CMK (cell line): ENCODE measurements around the gene TTLL11.
"Not testable (repeated sequence)": the region's sequence is repeated elsewhere in the genome, so short reads cannot be mapped to it uniquely, and the experiment has no call there.

ENCODE experiments used
- DNase-seq: peaks from one replicate; pipeline ENCODE4 v3.0.0-alpha.2; 2010; ENCODE audit warnings: low read depth

Gene TTLL11

DNA sequence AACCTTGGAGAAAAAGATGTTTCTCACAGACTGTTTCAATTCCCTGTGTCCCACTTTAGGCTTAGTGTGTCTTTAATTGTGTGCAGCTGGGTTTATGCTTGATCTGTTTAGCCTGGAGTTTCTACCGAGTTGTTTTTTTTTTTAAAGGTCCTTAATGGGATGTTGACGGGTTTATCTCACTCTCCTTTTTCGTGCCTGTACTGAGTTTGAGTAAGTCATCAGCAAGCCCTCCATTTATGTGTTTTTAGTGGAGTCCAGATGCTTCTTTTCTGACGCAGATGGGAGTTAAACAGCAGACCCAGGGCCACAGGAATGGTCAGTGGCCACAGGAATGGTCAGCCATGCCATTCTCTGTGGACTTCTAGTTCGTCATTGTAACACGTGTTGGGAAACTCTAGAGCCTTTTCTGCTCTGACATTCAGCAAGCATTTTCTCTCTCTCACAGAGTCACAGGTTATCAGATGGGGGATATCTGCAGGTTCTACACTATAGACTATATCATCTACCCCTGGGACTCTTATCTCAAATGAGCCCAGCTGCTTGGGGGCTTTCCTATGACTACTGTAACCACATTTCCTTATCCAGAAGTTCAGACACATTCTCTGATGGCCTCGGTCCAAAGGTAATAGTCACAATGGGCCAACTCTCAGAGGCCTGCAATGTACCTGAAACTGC is 190.5 kb downstream of the TTLL11 start:
- no peak for DNase-seq

DNA sequence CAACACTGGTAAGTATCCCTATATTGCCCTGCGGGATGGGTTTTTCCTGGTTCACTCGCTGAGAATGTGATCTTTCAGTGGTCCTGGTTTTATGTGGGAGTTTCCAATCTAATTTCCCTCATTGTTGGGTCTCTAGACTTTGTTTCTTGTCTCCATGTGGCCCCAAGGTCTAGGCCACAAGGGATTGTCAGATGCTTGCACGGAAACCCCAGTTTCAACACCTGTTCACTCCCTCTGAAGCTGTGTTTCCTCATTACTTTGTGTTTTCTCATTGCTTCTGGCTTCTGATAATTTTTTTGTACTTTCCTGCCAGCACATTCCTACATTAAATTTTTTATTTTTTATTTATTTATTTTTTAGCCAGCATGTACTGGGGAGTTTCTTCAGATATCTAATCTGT is 191.5 kb downstream of the TTLL11 start:
- DNase-seq: no peak

DNA sequence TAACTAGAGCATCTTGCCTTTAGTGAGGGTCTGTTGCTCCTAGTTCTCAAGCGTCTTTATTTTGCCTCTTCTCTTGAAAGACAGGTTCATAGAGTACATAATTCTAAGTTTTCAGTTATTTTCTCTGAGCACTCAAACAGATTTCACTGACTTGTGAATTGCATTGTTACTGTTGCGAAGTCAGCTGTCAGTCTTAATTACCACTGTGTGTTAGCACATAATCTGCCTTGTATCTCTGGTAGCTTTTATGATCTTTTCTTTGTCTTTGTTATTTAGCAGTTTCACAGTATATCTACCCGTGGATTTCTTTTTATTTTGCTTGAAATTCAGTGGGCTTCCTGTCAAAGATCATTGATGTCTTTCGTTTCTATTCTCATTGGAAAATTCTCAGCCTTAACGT is 192.9 kb downstream of the TTLL11 start:
- no peak for DNase-seq

DNA sequence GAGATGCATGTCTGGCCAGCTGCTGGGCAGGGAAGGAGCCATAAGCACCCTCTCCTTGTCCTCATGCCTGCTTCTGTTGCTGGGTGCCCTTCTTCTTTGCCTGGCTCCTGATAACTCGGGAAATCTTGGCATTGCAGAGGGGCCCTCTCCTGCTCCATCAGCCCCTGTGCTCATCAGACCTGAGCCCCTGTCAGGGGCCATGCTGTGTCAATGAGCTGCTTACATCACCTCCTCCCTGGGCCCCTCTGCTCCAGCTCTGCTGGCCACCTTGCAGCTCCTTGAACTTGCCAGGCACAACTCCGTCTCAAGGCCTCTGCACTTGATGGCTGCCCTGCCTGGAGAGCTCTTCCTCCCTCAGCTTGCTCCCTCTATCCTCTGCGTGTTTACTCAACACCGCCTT is 194.3 kb downstream of the TTLL11 start:
- DNase-seq: no peak

DNA sequence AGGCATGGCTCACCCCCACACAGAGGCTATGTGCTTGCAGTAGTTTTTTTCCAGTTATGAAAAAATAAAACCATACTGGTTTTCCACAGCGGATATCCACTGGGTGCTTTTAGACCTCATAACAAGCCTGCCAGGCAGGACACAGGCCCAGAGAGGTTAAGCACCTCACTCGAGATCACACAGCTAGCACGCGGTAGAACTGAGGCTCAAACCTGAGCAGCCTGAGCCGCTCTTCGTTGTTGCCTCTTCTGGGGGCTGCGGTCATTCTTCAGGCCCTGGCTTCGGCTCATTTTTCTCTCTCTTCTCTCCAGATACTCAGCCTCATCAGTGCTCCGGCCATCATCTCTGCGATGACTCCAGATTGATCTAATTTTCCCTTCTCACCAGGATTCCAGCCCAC is 196.0 kb downstream of the TTLL11 start:
- DNase-seq: no peak

DNA sequence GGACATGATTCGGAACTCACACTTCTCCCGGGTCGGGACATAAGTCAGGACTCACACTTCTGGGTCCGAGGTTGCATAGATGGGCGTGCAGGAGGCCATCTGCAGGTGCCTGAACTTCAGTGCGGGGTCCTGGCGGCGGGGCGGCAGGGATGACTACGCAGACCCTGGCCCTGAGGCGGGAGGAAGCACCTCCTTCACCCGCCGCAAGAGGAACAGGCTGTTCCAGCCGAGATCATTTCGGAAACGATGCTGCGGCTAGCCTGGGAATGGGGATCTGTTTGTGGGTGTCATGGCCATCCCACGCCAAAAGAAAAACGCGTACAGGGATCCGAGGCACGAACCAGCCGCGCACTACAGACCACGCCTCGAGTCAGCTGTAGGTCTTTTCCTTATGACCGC is 196.6 kb downstream of the TTLL11 start:
- DNase-seq: no peak

DNA sequence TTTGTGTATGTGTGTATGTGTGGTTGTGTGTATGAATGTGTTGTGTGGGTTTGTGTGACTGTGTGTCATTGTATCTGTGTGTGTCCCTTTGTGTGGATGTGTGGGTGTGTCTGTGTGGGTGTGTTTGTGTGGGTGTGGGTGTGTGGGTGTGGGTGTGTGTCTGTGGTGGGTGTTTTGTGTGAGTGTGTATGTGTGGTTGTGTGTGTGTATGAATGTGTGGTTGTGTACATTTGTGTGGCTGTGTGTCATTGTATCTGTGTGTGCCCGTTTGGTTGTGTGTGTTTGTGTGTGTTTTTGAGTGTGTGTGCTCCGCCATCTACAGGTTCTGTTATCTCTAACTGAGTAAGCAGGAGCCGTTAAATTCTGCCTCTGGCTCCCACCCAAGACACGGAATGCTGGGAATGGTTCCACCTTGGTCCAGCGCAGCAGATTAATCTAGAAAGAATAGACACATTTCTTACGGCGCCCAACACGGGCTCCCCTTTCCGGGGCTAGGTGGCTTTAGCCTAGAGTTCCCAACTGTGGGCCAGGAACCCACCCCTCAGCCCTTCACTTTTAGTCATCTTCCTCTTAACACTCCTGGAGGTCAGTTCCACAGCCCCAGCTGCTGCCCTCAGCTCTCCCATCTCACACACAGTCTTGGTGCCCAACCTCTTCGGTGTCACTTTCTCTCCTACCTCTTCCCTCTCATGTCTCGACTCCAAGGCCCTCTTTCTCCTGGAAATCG is 197.1 kb downstream of the TTLL11 start:
- no peak for DNase-seq

DNA sequence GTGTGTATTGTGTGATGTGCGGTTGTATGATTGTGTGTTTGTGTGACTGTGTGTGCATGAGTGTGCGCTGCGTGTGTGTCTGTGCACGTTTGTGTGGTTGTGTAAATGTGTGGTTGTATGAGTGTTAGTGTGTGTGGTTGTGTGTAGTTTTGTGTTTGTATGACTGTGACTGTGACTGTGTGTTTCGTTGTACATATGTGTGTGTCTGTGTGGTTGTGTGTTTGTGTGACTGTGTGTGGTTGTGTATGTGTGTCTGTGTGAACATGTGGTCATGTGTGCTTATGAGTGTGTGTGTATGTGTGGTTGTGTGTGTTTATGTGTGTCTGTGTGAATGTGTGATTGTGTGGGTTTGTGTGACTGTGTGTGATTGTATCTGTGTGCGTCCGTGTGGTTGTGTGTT is 197.8 kb downstream of the TTLL11 start:
- DNase-seq: no peak

DNA sequence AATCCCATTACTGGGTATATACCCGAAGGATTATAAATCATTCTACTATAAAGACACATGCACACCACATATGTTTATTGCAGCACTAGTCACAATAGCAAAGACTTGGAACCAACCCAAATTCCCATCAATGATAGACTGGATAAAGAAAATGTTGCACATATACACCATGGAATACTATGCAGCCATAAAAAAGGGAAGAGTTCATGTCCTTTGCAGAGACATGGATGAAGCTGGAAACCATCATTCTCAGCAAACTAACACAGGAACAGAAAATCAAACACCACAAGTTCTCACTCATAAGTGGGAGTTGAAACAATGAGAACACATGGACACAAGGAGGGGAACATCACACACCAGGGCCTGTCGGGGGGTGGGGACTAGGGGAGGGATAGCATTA is 198.7 kb downstream of the TTLL11 start:
- not testable (repeated sequence) for DNase-seq

DNA sequence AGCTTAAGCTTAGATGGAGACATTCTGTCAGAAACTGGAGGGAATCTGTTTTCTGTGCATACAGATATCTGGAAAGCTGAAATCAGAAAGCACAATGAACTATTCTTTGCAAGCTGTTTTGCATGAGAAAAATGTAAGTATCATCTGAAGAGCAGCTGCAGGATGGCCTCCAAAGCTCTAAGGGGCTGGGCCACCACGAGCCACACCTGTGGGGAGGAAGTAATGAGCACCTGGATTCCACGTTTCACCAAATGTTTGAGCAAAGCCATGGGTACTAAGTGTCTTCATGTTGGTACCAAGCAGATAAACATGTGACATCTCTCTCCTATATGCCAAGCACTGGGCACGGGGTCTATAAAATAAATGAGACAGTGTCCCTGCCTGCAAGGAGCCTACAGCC is 199.3 kb downstream of the TTLL11 start:
- DNase-seq: no peak

DNA sequence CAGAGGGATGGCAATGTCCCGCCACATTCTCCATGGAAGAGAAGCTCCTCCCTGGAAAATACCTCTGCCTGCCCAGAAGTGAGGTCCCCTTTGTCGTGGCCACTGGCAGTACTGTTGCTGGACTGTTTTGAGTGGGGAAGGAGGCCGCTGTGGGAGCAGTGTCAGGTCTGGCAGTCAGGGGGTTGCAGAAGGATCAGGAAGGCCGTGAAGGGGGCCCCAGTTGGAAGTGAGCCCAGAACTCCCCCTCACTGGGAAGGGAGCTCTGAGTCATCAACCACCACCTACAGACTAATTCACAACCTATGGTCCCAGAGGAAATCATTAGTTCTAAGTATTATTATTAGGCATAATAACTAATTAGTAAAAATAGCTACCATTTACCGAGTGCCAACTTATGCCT is 200.4 kb downstream of the TTLL11 start:
- DNase-seq: no peak

DNA sequence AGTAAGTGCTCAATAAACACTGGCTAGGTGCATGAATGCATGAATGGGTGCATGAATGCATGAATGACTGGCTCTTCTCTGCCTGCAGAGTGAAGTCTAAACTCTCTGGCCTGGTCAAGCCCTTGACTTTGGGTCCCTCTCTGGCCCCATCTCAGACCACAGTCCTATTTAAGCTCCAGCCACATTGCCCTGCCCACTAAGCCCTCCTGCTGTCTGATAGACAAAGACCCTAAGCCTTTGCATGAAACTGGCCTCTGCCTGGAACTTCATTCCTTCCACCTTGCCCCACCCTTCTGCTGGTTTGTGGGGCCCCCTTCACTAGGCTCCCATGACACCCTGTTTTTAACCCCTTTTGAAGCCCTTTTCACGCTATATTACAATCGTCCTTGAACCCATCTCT is 202.4 kb downstream of the TTLL11 start:
- DNase-seq: no peak

DNA sequence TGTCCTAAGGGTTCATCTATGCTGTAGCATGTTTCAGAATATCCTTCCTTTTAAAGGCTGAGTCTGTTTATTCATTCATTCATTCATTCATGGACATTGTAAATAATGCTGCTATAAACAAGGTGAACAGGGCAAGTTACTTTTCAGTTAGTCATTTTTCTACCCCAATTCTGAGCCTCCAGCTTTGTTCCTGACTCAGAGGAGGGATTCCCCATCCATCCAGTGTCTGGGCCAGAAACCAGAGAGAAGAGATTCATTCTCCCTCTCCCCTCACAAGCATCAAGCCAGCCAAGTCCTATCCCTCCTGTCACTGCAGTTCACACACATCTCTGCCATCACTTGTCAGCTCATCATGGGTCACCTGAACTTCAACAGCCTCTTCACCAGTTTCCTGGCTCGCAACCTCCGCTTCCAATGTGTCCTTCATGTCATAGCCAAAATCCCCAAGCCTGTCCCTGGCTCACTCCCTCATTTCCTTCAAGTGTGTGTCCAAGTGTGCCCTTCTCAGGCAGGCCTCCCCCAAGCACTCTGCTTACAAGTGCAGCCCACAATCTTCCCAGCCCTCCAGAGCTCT is 203.0 kb downstream of the TTLL11 start:
- DNase-seq: no peak

DNA sequence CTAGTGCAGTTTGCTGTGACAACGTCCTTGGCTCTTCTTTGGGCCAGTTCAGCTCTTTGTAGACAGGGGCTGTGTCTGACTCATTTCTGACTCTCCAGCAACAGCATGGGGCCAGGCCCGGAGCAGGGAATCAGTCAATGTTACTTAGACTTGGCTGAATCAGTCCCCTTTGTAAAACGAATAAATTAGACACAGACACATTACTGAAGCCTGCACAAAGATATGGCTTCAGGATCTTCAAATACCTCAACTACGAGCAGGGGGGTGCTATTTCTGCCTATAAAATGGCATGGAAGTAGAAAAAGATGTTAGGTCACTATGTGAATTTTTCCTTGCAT is 204.7 kb downstream of the TTLL11 start:
- no peak for DNase-seq

DNA sequence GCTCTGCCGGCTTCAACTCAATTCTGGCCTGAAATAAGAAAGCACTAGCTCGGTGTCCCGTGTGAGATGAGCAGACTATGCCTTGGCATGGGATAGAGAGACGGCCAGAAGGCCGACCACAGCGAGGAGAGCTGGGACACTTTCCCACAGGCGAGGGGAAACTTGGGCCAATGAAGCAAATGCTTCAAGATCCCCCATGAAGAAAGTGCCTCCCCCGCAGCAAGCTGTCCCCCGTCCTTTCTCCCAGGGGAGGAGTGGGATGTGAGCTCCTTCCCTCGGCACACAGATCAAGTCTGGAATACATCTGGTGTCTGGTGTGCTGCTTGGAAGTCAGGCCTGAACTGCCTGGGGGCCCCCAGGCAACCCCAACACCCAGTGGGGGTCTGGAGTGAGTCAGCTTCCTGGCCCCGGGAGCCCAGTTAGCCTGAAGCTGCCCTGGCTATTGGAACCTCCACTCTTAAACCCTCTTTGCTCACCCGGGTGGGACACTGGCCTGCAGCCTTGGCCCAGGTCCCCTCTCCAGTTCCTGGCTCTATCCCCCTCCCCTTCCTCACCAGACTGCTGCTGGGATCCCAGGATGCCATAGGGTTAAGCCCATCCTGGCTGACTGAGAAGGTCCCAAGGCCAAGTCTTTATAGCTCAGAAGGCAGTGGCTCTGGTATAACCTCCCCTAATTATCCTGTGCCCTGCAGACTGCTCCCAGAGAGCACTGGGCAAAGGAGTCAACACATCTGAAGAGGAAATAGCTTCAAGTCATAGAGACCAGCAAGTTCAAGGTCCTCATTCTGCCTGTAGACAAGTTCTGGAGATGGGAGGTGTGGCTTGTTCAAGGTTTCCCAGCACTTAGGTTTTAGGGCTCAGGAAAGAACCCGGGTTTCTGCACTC is 205.3 kb downstream of the TTLL11 start:
- DNase-seq: no peak

DNA sequence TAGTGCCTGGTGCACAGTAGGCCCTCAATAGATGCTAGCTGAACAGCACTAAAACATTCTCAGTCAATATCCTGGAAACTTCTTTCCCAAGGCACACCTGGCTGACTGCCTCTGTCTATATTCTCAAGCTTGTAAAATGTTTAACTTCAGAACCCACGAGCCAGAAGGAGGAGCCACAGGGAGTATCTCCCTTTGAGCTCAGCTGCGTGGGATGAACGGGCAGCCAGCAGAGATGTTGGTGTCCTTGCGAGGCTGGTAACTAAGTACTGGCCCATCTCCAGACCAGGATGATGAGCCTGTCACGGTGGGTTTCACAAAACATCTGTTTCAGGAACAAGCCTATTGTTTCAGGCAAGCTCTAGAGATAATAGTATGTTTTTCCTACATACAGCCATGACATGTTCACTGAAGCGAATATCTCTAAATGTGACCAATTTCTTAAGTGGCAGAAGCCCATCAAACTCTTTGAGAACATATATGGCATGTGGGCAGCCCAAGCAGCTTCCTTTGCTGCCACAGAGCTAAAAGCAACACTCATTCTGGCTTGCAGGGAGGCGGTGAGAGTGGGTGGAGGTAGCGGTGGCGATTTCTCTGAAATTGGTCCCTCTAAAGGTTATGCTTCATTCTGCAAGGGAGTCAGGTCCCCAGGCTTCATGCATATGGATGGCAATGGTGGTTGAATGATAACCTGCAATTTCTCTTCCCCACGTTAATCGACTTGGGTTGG is 206.2 kb downstream of the TTLL11 start:
- no peak for DNase-seq

DNA sequence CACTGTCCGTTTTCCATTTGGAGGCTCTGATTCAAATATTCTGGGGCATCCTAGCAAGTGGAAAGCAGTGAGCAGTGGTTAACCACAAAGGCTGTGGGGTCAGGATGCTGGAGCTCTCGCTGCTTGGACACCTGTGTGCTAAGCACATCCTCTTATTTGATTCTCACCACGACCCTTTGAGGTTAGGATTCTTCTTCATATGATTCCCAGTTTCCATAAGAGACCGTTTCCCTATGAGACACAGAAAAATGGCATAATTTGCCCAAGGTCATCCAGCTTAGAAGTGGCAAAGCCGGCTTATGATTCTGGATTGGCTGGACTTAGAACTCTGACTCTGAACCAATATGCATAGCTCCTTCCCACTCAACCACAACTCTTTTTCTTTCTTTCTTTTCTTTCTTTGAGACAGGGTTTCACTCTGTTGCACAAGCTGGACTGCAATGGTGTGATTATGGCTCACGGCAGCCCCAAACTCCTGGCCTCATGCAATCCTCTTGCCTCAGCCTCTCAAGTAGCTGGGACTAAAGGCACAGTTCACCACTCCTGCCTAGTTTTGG is 207.7 kb downstream of the TTLL11 start:
- no peak for DNase-seq

DNA sequence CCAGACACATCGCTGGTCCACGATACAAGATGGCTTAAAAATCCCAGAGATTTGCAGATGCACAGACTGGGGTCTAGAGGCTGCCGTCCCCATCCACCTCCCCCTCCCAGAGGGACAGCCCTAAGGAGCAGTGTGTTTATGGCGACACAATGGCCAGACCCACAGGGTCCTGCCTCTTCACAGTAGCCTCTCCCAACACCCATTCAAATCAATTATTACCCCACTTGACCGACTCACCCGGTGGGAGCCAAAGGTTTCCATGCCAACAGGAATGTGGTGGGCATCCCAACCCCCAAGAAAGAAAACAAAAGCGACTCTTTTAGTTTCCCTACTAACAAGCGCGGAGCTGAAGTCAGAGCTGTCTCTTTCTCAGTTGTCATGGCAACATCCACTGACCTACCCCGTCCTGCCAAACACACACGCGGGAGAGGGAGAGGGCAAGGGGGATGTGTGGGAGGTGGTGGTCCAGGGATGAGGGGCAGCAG is 209.0 kb downstream of the TTLL11 start:
- DNase-seq: no peak

DNA sequence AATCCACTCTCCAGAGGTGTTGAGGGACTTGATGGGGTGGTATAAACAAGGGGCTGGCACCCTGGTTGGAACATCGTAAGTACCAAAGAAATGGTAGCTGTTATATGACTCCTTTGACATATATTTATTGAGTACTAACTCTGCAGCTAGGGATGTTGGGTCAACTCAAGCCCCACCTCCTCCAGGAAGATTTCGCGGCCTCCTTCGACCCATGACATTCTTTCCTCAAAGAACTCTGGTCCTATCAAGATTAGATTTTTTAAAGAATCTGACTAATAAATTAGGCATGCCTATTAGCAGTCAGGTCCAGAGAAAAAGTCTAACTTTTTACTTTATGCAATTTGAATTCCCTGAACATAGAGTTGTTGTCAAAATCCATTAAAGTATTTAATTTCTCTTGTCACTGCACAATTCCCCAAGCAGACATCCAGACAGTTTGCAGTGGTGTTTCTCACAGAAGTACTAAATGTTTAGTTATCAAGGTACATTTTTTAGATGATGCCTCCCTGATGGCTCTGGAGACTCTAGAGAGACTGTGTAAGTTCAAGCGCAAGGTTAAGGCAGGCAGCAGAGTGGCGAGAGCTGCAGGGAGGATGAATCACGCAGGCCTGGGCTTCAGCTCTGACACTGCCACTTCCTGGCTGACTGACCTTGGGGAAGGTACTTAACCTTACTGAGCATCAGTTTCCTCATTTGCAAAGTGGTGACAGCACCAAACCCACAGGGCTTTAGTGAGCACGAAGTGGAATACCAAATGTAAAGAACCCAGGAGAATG is 209.6 kb downstream of the TTLL11 start:
- no peak for DNase-seq

DNA sequence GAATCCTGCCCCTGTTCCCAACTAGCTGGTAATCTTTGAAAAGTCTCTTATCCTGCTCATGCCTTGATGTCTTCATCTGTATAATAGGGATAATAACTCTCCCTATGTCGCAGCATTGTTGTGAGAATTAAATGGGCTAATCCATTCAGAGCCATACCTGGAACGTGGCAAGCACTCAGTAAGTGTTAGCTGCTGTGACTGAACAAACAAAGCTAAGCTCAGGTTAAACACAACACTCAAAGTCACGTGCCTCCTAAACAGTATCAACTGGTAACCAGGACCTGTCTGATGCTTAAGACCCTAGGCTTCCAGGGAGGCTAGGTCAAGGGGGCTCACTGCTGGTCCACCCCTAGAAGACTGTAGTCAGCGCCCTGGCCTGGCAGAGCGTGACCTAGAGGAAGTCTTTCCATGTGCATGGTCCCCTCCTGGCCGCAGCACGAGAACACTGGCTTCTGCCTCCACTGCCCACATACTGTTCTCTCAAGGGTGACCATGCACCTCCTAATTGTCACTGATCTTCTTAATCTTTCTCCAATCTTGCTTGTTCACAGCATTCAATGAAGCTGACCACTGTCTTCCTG is 211.1 kb downstream of the TTLL11 start:
- DNase-seq: no peak
